ENCODE measurements around the gene NDUFA12. TPM values are rescaled to one million over a fixed set of nuclear protein-coding genes. Genes with fewer than 3 reads are reported as not detected.

NDUFA12 gene
- total and polyA plus RNA-seq, 11 donors, result 195 to 872 (median 356) TPM

DNA sequence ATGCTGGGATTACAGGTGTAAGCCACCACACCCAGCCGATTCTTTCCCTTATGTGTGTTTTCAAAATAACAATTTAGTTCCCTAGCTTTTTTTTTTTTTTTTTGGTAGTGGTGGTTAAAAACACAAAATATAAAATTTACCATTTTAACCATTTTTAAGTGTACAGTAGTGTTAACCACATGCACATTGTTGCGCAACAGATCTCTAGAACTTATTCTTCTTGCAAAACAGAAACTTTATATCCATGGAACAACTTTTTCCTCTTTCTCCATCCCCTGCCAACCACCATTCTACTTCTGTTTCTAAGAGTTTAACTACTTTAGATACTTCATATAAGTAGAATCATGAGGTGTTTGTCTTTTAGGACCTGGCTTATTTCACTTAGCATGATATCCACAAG lies 1.1 kb upstream of the NDUFA12 start:
- WGBS, 4 donors, result 70 to 95% (median 90%) methylated on average over 2 of the region's 2 CpGs
- H3K27ac ChIP-seq, result peak overlapping the region in 1 of 12 donors; percentile 90
- DNase-seq, result no peak
- no peak for ATAC-seq
- intact Hi-C loops (cut with DNase I), result no loop called here
- H3K36me3 ChIP-seq, result peaks cover 0 to 25% (median 18%) of the 10 kb centered on the region in 9 donors
- TF ChIP-seq CTCF (IDR thresholded peaks at IDR 0.05), result no peak
- no peak for TF ChIP-seq POLR2A (IDR thresholded peaks at IDR 0.05)
- H3K9me3 ChIP-seq, result peaks cover 0 to 21% (median 9%) of the 10 kb centered on the region in 12 donors
- peaks cover 0 to 40% (median 23%) of the 10 kb centered on the region in 12 donors for H3K4me1 ChIP-seq
- H3K27me3 ChIP-seq, result no peaks in the 10 kb centered on the region
- H3K4me3 ChIP-seq, result no peak overlapping the region

DNA sequence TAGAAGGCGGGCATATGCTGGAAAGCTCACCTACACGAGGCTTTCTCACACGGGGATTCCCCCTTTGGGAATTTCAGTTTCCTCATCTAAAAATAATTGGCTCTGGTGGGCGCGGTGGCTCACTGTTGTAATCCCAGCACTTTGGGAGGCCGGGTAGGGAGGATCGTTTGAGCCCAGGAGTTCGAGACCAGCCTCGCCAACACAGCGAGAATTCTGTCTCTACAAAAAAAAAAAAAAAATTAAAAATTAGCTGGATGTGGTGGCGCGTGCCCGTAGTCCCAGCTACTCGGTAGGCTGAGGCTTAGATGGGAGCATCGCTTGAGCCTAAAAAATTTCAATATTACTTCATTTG lies 400 bp upstream of the NDUFA12 start:
- H3K4me1 ChIP-seq, result peaks cover 0 to 47% (median 26%) of the 10 kb centered on the region in 12 donors
- no peaks in the 10 kb centered on the region for H3K27me3 ChIP-seq
- peaks cover 0 to 21% (median 9%) of the 10 kb centered on the region in 12 donors for H3K9me3 ChIP-seq
- intact Hi-C loops (cut with DNase I), result no loop called here
- peaks cover 0 to 25% (median 18%) of the 10 kb centered on the region in 9 donors for H3K36me3 ChIP-seq
- ATAC-seq (peak in 2 of 4 donors; percentile 4 to 12), DNase-seq (peak in 1 of 5 donors; percentile 28)
- H3K27ac ChIP-seq, result peak overlapping the region; percentile 86 to 97 (median 92)
- TF ChIP-seq POLR2A (IDR thresholded peaks at IDR 0.05) (no peak), CTCF (IDR thresholded peaks at IDR 0.05) (no peak)
- 62 to 70% (median 67%) methylated on average over 15 of the region's 15 CpGs for WGBS, 4 donors
- peak overlapping the region; percentile 58 to 95 (median 84) for H3K4me3 ChIP-seq

DNA sequence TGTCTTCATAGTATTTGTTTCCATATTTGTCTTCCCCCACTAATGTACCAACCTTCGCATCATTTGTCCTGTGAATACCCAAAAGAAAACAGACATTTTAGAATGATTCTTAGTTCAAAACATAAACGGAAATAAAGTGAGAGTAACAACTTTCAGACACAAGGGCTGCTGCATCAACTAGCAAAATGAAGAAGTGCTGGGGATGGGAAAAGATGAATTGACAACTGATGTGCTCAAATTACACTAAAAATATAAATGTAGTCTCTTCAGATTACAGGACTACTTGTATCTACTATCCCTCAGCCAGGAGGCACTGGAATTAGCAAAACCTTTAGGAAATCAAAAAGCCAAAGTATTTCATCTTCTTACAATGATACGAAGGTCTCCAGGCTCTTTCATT lies 743 bp downstream of the NDUFA12 start:
- no peaks in the 10 kb centered on the region for H3K27me3 ChIP-seq
- ATAC-seq, result no peak
- WGBS, 4 donors, result 20 to 30% (median 23%) methylated on average over 3 of the region's 3 CpGs
- H3K4me3 ChIP-seq, result peak overlapping the region; percentile 58 to 95 (median 84)
- peaks cover 0 to 54% (median 27%) of the 10 kb centered on the region in 12 donors for H3K4me1 ChIP-seq
- intact Hi-C loops (cut with DNase I), result no loop called here
- H3K9me3 ChIP-seq, result peaks cover 0 to 14% (median 3%) of the 10 kb centered on the region in 12 donors
- TF ChIP-seq POLR2A (IDR thresholded peaks at IDR 0.05) (no peak), CTCF (IDR thresholded peaks at IDR 0.05) (no peak)
- peak overlapping the region in 11 of 12 donors; percentile 88 to 97 (median 92) for H3K27ac ChIP-seq
- DNase-seq, result no peak
- H3K36me3 ChIP-seq, result peaks cover 0 to 25% (median 18%) of the 10 kb centered on the region in 9 donors

GRCh38 chr12:94998326-94998725 lies 5.2 kb downstream of the NDUFA12 start:
- intact Hi-C loops (cut with DNase I), result no loop called here
- TF ChIP-seq CTCF (IDR thresholded peaks at IDR 0.05) (no peak), POLR2A (IDR thresholded peaks at IDR 0.05) (no peak)
- no peak for ATAC-seq
- 41 to 60% (median 47%) methylated on average over 4 of the region's 4 CpGs for WGBS, 4 donors
- Histone ChIP-seq H3K9me3 (no peaks in the 10 kb centered on the region), H3K27me3 (no peaks in the 10 kb centered on the region), H3K4me3 (no peak overlapping the region), H3K4me1 (peaks cover 0 to 47% (median 30%) of the 10 kb centered on the region in 12 donors), H3K36me3 (peaks cover 0 to 51% (median 41%) of the 10 kb centered on the region in 9 donors), H3K27ac (no peak overlapping the region)
- no peak for DNase-seq

All from heart left ventricle (tissue), 16 donors.